ENCODE measurements around the gene STPG1.

The STPG1 gene

DNA sequence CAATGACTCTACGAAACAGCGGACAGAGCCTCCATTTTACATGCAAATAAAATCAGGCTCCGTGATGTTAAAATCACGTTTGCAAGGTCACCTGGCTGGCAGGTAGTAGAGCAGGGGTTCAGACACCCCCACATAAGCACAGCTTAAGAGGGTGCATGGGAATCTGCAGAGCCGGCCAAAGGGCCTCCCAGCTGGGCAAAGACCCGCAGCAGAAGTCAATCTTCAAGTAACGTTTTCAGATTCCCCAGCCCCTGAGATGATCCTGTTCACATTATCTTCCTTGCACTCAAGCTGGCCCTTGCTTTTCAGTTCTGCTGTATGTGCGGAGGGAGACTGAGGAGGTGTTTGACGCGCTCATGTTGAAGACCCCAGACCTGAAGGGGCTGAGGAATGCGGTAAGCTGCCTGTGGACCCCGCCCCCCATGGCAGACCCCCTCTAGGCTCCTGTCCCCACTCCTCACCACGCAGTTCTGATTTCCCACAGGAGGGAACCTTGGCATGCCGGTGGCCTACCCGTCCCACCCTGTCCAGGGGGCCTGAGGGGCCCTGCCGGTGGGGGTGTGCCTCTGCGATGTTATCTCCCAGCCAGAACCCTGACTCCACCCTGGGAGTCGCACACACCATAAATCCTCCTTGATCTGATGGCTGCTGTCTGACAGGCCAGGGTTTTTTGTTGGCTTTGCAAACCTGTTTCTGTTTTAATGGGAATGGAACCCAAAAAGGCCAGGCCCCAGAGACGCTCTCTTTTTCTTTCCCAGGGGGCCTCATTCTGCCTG, 66.2 kb downstream of the STPG1 start:
- Histone ChIP-seq H3K4me1 (ENCODE audit: control insufficient read depth, insufficient read depth, low read length) (peaks cover 16% of the 10 kb centered on the region), H3K4me3 (ENCODE audit: low read length) (no peak overlapping the region), H3K27me3 (ENCODE audit: control insufficient read depth, insufficient read depth, low read length) (peaks cover 47% of the 10 kb centered on the region), H3K36me3 (ENCODE audit: insufficient read depth, low read length) (no peaks in the 10 kb centered on the region), H3K4me2 (ENCODE audit: low read length) (no peak overlapping the region), H3K9me3 (replicated peaks; ENCODE audit: low read length) (no peaks in the 10 kb centered on the region), H3K9ac (ENCODE audit: low read depth, low read length) (no peak overlapping the region)

- Histone ChIP-seq H3K9me3 (replicated peaks; ENCODE audit: low read length) (no peaks in the 10 kb centered on the region), H3K9ac (ENCODE audit: low read depth, low read length) (no peak overlapping the region), H3K4me3 (ENCODE audit: low read length) (no peak overlapping the region), H3K27me3 (ENCODE audit: control insufficient read depth, insufficient read depth, low read length) (peaks cover 60% of the 10 kb centered on the region), H3K4me2 (ENCODE audit: low read length) (no peak overlapping the region), H3K4me1 (ENCODE audit: control insufficient read depth, insufficient read depth, low read length) (peaks cover 7% of the 10 kb centered on the region), H3K36me3 (ENCODE audit: insufficient read depth, low read length) (no peaks in the 10 kb centered on the region)
These were observed 68.2 kb downstream of the STPG1 start for GRCh38 chr1:24345334-24345733.

DNA sequence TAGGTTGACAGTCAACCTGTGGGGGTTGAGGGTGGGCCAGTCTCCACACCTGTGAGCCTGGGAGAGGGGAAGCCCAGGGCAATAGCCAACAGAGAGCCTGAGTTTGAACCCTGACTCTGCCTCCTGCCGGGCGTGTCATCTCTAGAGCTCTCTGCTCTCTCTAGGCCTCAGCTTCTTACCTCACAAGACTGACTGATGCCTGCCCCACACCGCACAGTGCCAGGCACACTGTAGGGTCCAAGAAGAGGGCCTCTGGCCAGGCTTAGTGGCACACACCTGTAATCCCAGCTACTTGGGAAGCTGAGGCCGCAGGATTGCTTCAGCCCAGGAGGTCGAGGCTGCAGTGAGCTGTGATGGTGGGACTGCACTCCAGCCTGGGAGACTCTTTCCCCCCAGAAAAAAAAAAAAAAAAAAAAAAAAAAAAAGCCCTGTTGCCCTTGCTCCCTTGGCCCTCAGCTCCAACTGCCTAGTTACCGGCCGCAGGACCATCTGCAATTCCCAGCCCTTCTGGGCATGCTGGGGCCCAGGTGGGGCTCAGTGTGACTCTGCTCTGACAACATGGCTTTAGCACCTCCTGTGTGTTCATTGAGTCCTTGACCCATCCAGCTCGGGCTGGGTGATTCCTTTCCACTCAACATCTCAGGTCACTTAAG, 69.4 kb downstream of the STPG1 start:
- Histone ChIP-seq H3K4me1 (ENCODE audit: control insufficient read depth, insufficient read depth, low read length) (no peaks in the 10 kb centered on the region), H3K9ac (ENCODE audit: low read depth, low read length) (no peak overlapping the region), H3K4me2 (ENCODE audit: low read length) (no peak overlapping the region), H3K9me3 (replicated peaks; ENCODE audit: low read length) (no peaks in the 10 kb centered on the region), H3K27me3 (ENCODE audit: control insufficient read depth, insufficient read depth, low read length) (peaks cover 60% of the 10 kb centered on the region), H3K4me3 (ENCODE audit: low read length) (no peak overlapping the region), H3K36me3 (ENCODE audit: insufficient read depth, low read length) (no peaks in the 10 kb centered on the region)

- Histone ChIP-seq H3K27me3 (ENCODE audit: control insufficient read depth, insufficient read depth, low read length) (peaks cover 59% of the 10 kb centered on the region), H3K4me3 (ENCODE audit: low read length) (no peak overlapping the region), H3K4me2 (ENCODE audit: low read length) (no peak overlapping the region), H3K9me3 (replicated peaks; ENCODE audit: low read length) (no peaks in the 10 kb centered on the region), H3K4me1 (ENCODE audit: control insufficient read depth, insufficient read depth, low read length) (no peaks in the 10 kb centered on the region), H3K36me3 (ENCODE audit: insufficient read depth, low read length) (no peaks in the 10 kb centered on the region), H3K9ac (ENCODE audit: low read depth, low read length) (no peak overlapping the region)
These were observed 70.0 kb downstream of the STPG1 start for GRCh38 chr1:24343412-24344089.

DNA sequence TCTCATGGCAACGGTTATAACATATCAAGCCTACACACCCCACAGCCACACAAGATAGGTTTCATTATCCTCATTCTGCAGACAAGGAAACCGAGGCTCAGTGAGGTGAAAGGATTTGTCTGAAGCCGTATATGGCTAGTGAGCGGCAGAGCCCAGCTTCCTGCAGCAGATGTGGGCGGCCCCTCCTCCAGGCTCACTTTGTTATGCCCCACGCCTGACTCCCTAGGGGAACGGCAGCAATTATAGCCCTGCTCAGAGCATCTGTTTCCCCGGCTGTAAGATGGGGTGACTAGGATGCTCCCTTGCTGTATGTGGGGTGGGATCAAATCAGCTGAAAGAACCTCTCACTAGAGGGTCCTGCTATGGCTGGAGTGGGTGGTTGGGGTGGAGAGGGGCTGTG, 72.3 kb downstream of the STPG1 start:
- Histone ChIP-seq H3K9me3 (replicated peaks; ENCODE audit: low read length) (no peaks in the 10 kb centered on the region), H3K4me2 (ENCODE audit: low read length) (no peak overlapping the region), H3K36me3 (ENCODE audit: insufficient read depth, low read length) (no peaks in the 10 kb centered on the region), H3K4me1 (ENCODE audit: control insufficient read depth, insufficient read depth, low read length) (no peaks in the 10 kb centered on the region), H3K9ac (ENCODE audit: low read depth, low read length) (no peak overlapping the region), H3K4me3 (ENCODE audit: low read length) (no peak overlapping the region), H3K27me3 (ENCODE audit: control insufficient read depth, insufficient read depth, low read length) (peaks cover 51% of the 10 kb centered on the region)

- Histone ChIP-seq H3K27me3 (ENCODE audit: control insufficient read depth, insufficient read depth, low read length) (peaks cover 46% of the 10 kb centered on the region), H3K4me3 (ENCODE audit: low read length) (no peak overlapping the region), H3K9ac (ENCODE audit: low read depth, low read length) (no peak overlapping the region), H3K36me3 (ENCODE audit: insufficient read depth, low read length) (no peaks in the 10 kb centered on the region), H3K9me3 (replicated peaks; ENCODE audit: low read length) (no peaks in the 10 kb centered on the region), H3K4me2 (ENCODE audit: low read length) (no peak overlapping the region), H3K4me1 (ENCODE audit: control insufficient read depth, insufficient read depth, low read length) (no peaks in the 10 kb centered on the region)
These were observed 72.8 kb downstream of the STPG1 start for GRCh38 chr1:24340770-24341169.

GRCh38 chr1:24339996-24340395, 73.6 kb downstream of the STPG1 start:
- Histone ChIP-seq H3K9me3 (replicated peaks; ENCODE audit: low read length) (no peaks in the 10 kb centered on the region), H3K4me3 (ENCODE audit: low read length) (no peak overlapping the region), H3K27me3 (ENCODE audit: control insufficient read depth, insufficient read depth, low read length) (peaks cover 43% of the 10 kb centered on the region), H3K4me1 (ENCODE audit: control insufficient read depth, insufficient read depth, low read length) (no peaks in the 10 kb centered on the region), H3K9ac (ENCODE audit: low read depth, low read length) (no peak overlapping the region), H3K4me2 (ENCODE audit: low read length) (no peak overlapping the region), H3K36me3 (ENCODE audit: insufficient read depth, low read length) (no peaks in the 10 kb centered on the region)

- no peak overlapping the region for H3K4me3 ChIP-seq (ENCODE audit: low read length)
- no peaks in the 10 kb centered on the region for H3K4me1 ChIP-seq (ENCODE audit: control insufficient read depth, insufficient read depth, low read length)
- H3K9ac ChIP-seq (ENCODE audit: low read depth, low read length) = no peak overlapping the region
- peaks cover 38% of the 10 kb centered on the region for H3K27me3 ChIP-seq (ENCODE audit: control insufficient read depth, insufficient read depth, low read length)
- no peak overlapping the region for H3K4me2 ChIP-seq (ENCODE audit: low read length)
- no peaks in the 10 kb centered on the region for H3K9me3 ChIP-seq (replicated peaks; ENCODE audit: low read length)
- H3K36me3 ChIP-seq (ENCODE audit: insufficient read depth, low read length) = no peaks in the 10 kb centered on the region
These were observed 75.1 kb downstream of the STPG1 start for GRCh38 chr1:24338447-24338846.

- H3K4me2 ChIP-seq (ENCODE audit: low read length) = no peak overlapping the region
- H3K4me1 ChIP-seq (ENCODE audit: control insufficient read depth, insufficient read depth, low read length) = no peaks in the 10 kb centered on the region
- H3K27me3 ChIP-seq (ENCODE audit: control insufficient read depth, insufficient read depth, low read length) = peaks cover 28% of the 10 kb centered on the region
- H3K36me3 ChIP-seq (ENCODE audit: insufficient read depth, low read length) = no peaks in the 10 kb centered on the region
- H3K9me3 ChIP-seq (replicated peaks; ENCODE audit: low read length) = no peaks in the 10 kb centered on the region
- no peak overlapping the region for H3K9ac ChIP-seq (ENCODE audit: low read depth, low read length)
- H3K4me3 ChIP-seq (ENCODE audit: low read length) = no peak overlapping the region
These were observed 76.1 kb downstream of the STPG1 start for GRCh38 chr1:24337455-24337854.

GRCh38 chr1:24336075-24336474, 77.5 kb downstream of the STPG1 start:
- H3K4me2 ChIP-seq (ENCODE audit: low read length) = no peak overlapping the region
- no peak overlapping the region for H3K4me3 ChIP-seq (ENCODE audit: low read length)
- H3K9ac ChIP-seq (ENCODE audit: low read depth, low read length) = no peak overlapping the region
- H3K36me3 ChIP-seq (ENCODE audit: insufficient read depth, low read length) = no peaks in the 10 kb centered on the region
- no peaks in the 10 kb centered on the region for H3K9me3 ChIP-seq (replicated peaks; ENCODE audit: low read length)
- H3K27me3 ChIP-seq (ENCODE audit: control insufficient read depth, insufficient read depth, low read length) = peaks cover 16% of the 10 kb centered on the region
- H3K4me1 ChIP-seq (ENCODE audit: control insufficient read depth, insufficient read depth, low read length) = no peaks in the 10 kb centered on the region

DNA sequence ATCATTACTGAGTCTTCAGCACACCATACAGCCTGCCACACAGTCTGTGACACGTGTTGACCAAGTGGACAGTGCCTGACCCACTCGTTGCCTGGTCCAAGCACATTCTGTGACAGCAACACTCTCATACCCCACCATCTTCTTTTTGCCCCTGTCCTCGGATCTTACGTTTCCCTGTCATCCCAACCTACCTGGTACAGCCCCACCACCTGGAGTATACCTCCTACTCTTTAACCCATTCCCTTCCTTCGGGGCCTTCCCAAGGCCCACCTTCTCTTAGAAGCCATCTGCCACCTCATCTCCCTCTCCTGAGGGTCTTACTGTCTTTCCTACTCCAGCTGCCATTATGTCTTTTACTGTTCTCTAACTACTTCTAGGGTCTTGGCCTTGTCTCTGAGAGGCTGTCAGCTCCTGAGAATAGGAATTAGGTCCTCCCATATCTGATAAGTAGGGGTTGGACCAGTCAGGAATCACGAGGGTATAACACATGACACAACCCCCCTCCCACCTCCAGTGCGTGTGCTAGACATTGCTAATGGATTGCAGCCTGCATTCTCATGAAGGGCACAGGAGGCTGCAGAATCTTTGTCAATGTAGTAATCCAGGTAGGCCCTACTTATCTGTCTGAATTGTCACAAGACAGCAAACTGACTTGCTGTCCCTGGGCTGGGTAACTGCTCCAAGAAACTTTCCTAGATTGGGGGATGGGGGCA, 81.5 kb downstream of the STPG1 start:
- peaks cover 24% of the 10 kb centered on the region for H3K4me1 ChIP-seq (ENCODE audit: control insufficient read depth, insufficient read depth, low read length)
- H3K36me3 ChIP-seq (ENCODE audit: insufficient read depth, low read length) = no peaks in the 10 kb centered on the region
- no peak overlapping the region for H3K4me2 ChIP-seq (ENCODE audit: low read length)
- no peak overlapping the region for H3K4me3 ChIP-seq (ENCODE audit: low read length)
- H3K9me3 ChIP-seq (replicated peaks; ENCODE audit: low read length) = no peaks in the 10 kb centered on the region
- H3K9ac ChIP-seq (ENCODE audit: low read depth, low read length) = no peak overlapping the region
- H3K27me3 ChIP-seq (ENCODE audit: control insufficient read depth, insufficient read depth, low read length) = peaks cover 6% of the 10 kb centered on the region
